ENCODE results near the gene PXYLP1. TPM values are rescaled to one million over a fixed set of nuclear protein-coding genes. Genes with fewer than 3 reads are reported as not detected.

Gene PXYLP1
- total RNA-seq, 1 donor from 2014 or later, result 37.6 TPM

- Mint-ChIP-seq H3K9me3 (ENCODE audit: low read depth) (peaks cover 18% of the 10 kb centered on the region), H3K4me3 (ENCODE audit: low read depth) (no peak overlapping the region), H3K27ac (no peak overlapping the region), H3K4me1 (ENCODE audit: low read depth) (peaks cover 17% of the 10 kb centered on the region), H3K27me3 (peaks cover 23% of the 10 kb centered on the region), H3K36me3 (ENCODE audit: insufficient read depth) (no peaks in the 10 kb centered on the region)
- DNase-seq (ENCODE audit: low spot score, unreplicated experiment), result no peak
- no peak for TF ChIP-seq CTCF (IDR thresholded peaks at IDR 0.05; ENCODE audit: unreplicated experiment)
Observed at GRCh38 chr3:141228395-141228794, 3.2 kb upstream of the PXYLP1 start.

DNA sequence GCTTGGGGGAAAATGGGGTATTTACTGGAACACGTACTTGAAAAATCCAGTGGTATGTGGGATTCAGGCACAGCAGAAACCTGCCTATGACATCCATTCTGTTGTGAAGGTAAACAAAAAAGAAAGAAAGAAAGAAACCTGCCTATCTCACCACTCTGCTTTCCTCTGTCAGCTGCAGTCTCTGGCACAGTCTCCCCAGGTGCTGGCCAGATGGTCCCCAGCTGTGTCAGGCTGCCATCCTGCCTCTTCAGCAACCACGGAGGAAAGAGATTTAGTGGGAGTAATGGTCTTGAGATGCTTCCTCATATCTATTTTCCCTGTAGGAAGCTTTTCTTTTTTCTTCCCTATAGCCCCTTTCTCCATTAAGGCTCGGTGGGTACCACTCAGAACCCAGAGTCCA lies 2.5 kb upstream of the PXYLP1 start:
- Mint-ChIP-seq H3K4me1 (ENCODE audit: low read depth) (peaks cover 19% of the 10 kb centered on the region), H3K9me3 (ENCODE audit: low read depth) (peaks cover 14% of the 10 kb centered on the region), H3K4me3 (ENCODE audit: low read depth) (peak overlapping the region; percentile 25), H3K36me3 (ENCODE audit: insufficient read depth) (no peaks in the 10 kb centered on the region), H3K27me3 (peaks cover 23% of the 10 kb centered on the region), H3K27ac (no peak overlapping the region)
- DNase-seq (ENCODE audit: low spot score, unreplicated experiment), result no peak
- no peak for TF ChIP-seq CTCF (IDR thresholded peaks at IDR 0.05; ENCODE audit: unreplicated experiment)

- H3K27ac Mint-ChIP-seq, result no peak overlapping the region
- H3K9me3 Mint-ChIP-seq (ENCODE audit: low read depth), result peaks cover 6% of the 10 kb centered on the region
- no peaks in the 10 kb centered on the region for H3K36me3 Mint-ChIP-seq (ENCODE audit: insufficient read depth)
- DNase-seq (ENCODE audit: low spot score, unreplicated experiment), result no peak
- peak overlapping the region; percentile 75 for H3K4me3 Mint-ChIP-seq (ENCODE audit: low read depth)
- no peak for TF ChIP-seq CTCF (IDR thresholded peaks at IDR 0.05; ENCODE audit: unreplicated experiment)
- peaks cover 23% of the 10 kb centered on the region for H3K27me3 Mint-ChIP-seq
- peaks cover 19% of the 10 kb centered on the region for H3K4me1 Mint-ChIP-seq (ENCODE audit: low read depth)
Observed at GRCh38 chr3:141230293-141230692, 1.3 kb upstream of the PXYLP1 start.

- H3K27ac Mint-ChIP-seq, result peak overlapping the region; percentile 57
- H3K9me3 Mint-ChIP-seq (ENCODE audit: low read depth), result no peaks in the 10 kb centered on the region
- H3K4me3 Mint-ChIP-seq (ENCODE audit: low read depth), result peak overlapping the region; percentile 75
- H3K36me3 Mint-ChIP-seq (ENCODE audit: insufficient read depth), result no peaks in the 10 kb centered on the region
- TF ChIP-seq CTCF (IDR thresholded peaks at IDR 0.05; ENCODE audit: unreplicated experiment), result no peak
- H3K27me3 Mint-ChIP-seq, result peaks cover 21% of the 10 kb centered on the region
- peak; percentile 59 for DNase-seq (ENCODE audit: low spot score, unreplicated experiment)
- peaks cover 26% of the 10 kb centered on the region for H3K4me1 Mint-ChIP-seq (ENCODE audit: low read depth)
Observed at GRCh38 chr3:141231952-141232823, 563 bp downstream of the PXYLP1 start.

DNA sequence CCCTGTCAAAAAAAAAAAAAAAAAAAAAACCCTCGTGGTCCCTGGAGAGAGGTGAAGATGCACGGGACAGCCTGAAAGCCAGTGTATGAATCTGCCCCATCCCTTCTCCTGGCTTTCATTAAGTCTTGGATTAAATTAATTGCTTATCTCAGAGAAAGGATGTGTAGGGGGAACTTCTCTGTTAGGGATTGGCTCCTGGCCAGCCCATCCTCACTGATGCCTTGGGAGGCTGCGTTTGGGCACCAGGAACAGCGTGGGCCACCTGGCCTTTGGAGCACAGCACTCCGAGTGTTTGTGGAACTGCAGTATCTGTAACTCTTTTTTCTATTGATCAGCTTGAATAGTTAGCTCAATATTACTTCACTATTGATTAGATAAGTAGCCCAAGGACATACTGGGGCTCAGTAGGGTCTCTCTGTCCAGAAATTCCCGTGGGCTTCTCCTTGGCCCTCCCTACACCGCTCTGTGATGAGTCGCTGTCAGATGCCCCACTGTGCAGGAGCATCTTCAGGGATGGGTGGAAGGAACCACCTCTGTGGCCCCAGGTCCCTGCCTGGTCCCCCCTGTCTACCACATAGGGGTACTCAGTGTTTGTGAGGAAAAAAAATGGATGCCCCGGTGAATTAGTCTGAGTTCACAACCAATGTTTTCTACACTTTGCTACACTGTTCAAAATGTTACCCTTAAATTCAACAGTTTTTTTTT lies 2.0 kb downstream of the PXYLP1 start:
- DNase-seq (ENCODE audit: low spot score, unreplicated experiment), result no peak
- H3K36me3 Mint-ChIP-seq (ENCODE audit: insufficient read depth), result no peaks in the 10 kb centered on the region
- no peak for TF ChIP-seq CTCF (IDR thresholded peaks at IDR 0.05; ENCODE audit: unreplicated experiment)

More for the DNA sequence above, 2.0 kb downstream of the PXYLP1 start:
- no peaks in the 10 kb centered on the region for H3K9me3 Mint-ChIP-seq (ENCODE audit: low read depth)
- peaks cover 18% of the 10 kb centered on the region for H3K27me3 Mint-ChIP-seq
- peak overlapping the region; percentile 19 for H3K27ac Mint-ChIP-seq
- peak overlapping the region; percentile 47 for H3K4me3 Mint-ChIP-seq (ENCODE audit: low read depth)
- peaks cover 23% of the 10 kb centered on the region for H3K4me1 Mint-ChIP-seq (ENCODE audit: low read depth)

All from progenitor cell of endocrine pancreas (in vitro differentiated cells).